Measurements from ENCODE around the gene DCHS2.

GRCh38 chr4:154186035-154186434 is 305.6 kb downstream of the DCHS2 start:
- TF ChIP-seq, protein P1, sequence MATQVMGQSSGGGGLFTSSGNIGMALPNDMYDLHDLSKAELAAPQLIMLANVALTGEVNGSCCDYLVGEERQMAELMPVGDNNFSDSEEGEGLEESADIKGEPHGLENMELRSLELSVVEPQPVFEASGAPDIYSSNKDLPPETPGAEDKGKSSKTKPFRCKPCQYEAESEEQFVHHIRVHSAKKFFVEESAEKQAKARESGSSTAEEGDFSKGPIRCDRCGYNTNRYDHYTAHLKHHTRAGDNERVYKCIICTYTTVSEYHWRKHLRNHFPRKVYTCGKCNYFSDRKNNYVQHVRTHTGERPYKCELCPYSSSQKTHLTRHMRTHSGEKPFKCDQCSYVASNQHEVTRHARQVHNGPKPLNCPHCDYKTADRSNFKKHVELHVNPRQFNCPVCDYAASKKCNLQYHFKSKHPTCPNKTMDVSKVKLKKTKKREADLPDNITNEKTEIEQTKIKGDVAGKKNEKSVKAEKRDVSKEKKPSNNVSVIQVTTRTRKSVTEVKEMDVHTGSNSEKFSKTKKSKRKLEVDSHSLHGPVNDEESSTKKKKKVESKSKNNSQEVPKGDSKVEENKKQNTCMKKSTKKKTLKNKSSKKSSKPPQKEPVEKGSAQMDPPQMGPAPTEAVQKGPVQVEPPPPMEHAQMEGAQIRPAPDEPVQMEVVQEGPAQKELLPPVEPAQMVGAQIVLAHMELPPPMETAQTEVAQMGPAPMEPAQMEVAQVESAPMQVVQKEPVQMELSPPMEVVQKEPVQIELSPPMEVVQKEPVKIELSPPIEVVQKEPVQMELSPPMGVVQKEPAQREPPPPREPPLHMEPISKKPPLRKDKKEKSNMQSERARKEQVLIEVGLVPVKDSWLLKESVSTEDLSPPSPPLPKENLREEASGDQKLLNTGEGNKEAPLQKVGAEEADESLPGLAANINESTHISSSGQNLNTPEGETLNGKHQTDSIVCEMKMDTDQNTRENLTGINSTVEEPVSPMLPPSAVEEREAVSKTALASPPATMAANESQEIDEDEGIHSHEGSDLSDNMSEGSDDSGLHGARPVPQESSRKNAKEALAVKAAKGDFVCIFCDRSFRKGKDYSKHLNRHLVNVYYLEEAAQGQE (IDR thresholded peaks at IDR 0.05; ENCODE audit: insufficient read depth in 1 of 2, low read depth in 2 of 2, low read length in 2 of 2) = no peak
- TF ChIP-seq SIN3A (IDR thresholded peaks at IDR 0.05; ENCODE audit: borderline replicate concordance, insufficient read depth, low read length) (no peak), POLR2AphosphoS5 (IDR thresholded peaks at IDR 0.05; ENCODE audit: low read depth, low read length) (no peak), TAF1 (IDR thresholded peaks at IDR 0.05; ENCODE audit: borderline replicate concordance, insufficient read depth, low read length) (no peak), FOXP2 (optimal IDR thresholded peaks at IDR 0.05; ENCODE audit: borderline replicate concordance, extremely low read depth, extremely low read length, insufficient read depth) (no peak)
